Activated naive CD4-positive, alpha-beta T cell treated with anti-CD3 and anti-CD28 coated beads for 36 hours (primary cell): ENCODE data around the gene SLC30A9. TPM values are rescaled to one million over a fixed set of nuclear protein-coding genes. Genes with fewer than 3 reads are reported as not detected.

Experiments
- CTCF ChIA-PET: fragments of 350-600 bp; sonication (Branson Sonifier 250); formaldehyde crosslinking; loops from one replicate; lab custom pipeline; 2021; ENCODE audit warnings: antibody characterized with exemption; lab: Charles Lee
- DNase-seq: peaks from one replicate; pipeline ENCODE4 v3.0.0-alpha.2; 2020
- H3K27ac Mint-ChIP-seq: one replicate; pipeline ENCODE4 v1.8.0; 2021; ENCODE audit warnings: mild to moderate bottlenecking, mixed read lengths
- H3K27me3 Mint-ChIP-seq: one replicate; pipeline ENCODE4 v1.8.0; 2021; ENCODE audit warnings: low read depth, mixed read lengths
- H3K36me3 Mint-ChIP-seq: one replicate; pipeline ENCODE4 v1.8.0; 2021; ENCODE audit warnings: low read depth, mixed read lengths
- H3K4me1 Mint-ChIP-seq: one replicate; pipeline ENCODE4 v1.8.0; 2021; ENCODE audit warnings: low read depth, mixed read lengths
- H3K4me3 Mint-ChIP-seq: one replicate; pipeline ENCODE4 v1.8.0; 2021; ENCODE audit warnings: mild to moderate bottlenecking, moderate library complexity, mixed read lengths
- H3K9me3 Mint-ChIP-seq: one replicate; pipeline ENCODE4 v1.8.0; 2021; ENCODE audit warnings: mixed read lengths
- intact Hi-C: fragments of 100-400 bp; cut with micrococcal nuclease; formaldehyde crosslinking; loops from one replicate; pipeline ENCODE4 v1.15.1; 2023
- total RNA-seq, 2 experiments: library from RNA; stranded (reverse); gene quantifications; one replicate each; pipeline ENCODE4 v1.2.3, GENCODE V29; 2021

SLC30A9 gene
- total RNA-seq, 2 experiments from 2014 or later = 36.2 to 36.3 TPM

DNA sequence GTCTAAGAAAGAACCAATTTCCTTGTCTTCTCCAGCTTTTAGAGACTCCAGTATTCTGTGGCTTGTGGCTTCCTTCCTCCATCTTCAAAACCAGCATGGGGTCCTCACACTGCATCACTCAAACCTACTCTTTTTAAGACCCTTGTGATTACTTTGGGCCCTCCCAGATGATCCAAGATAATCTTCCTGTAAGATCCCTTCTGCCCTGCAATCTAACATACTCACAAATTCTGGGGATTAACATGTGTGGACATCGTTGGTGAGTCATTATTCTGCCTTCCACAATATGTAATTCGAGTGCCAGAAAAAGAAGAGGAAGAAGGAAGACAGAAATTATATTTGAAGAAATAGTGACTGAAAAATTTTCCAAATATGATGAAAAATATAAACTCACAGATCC, 114.2 kb downstream of the SLC30A9 start:
- intact Hi-C loops = no loop called here
- H3K4me3 Mint-ChIP-seq = no peak overlapping the region
- peaks cover 7% of the 10 kb centered on the region for H3K9me3 Mint-ChIP-seq
- no peak overlapping the region for H3K27ac Mint-ChIP-seq
- H3K36me3 Mint-ChIP-seq = no peaks in the 10 kb centered on the region
- CTCF ChIA-PET = no interaction called here
- peaks cover 6% of the 10 kb centered on the region for H3K27me3 Mint-ChIP-seq
- DNase-seq = no peak
- no peaks in the 10 kb centered on the region for H3K4me1 Mint-ChIP-seq

DNA sequence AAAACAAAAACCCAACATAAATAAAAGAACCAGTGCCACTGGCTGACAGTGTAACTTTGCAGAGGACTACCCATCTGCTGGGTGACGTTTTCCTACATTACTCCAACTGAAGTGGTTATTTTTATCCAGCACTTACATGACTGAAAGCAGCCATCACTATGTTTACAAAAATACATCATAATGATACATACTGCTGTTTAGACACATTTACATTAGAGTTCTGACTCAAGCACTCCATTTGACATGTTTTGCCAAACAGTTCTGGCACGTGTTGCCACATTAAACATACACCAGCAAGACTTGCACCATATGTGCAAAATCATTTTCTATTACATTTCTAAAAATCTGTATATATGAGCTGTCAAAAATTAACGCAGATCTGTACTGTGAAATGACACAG, 122.5 kb downstream of the SLC30A9 start:
- H3K27ac Mint-ChIP-seq = no peak overlapping the region
- H3K4me3 Mint-ChIP-seq = no peak overlapping the region
- no peak for DNase-seq
- intact Hi-C loops = no loop called here
- H3K36me3 Mint-ChIP-seq = no peaks in the 10 kb centered on the region
- H3K27me3 Mint-ChIP-seq = peaks cover 16% of the 10 kb centered on the region
- no peaks in the 10 kb centered on the region for H3K4me1 Mint-ChIP-seq
- CTCF ChIA-PET = interaction anchor here (0.6 kb wide), 1 partner anchor 51 kb away, joined by 5 read pairs; no protein-coding TSS in a partner anchor
- no peaks in the 10 kb centered on the region for H3K9me3 Mint-ChIP-seq

DNA sequence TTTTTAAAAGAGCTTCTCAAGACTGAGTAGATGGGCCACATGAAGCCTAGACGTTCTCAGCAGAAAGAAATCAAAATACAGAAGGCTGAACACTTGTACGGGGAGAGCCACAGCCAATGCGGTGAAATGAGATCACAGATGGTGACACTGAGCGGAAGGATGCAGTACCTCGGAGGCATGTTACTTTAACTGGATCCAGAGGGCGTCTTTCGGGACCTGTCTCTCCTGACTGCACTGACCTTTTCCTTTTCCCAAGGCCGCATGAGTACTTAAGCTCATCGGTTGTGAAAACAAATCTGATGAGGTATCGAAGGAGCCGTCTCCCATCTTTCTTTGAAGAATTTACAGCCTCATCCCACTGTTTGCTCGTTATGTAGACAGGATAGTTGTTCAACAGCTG, 129.6 kb downstream of the SLC30A9 start:
- DNase-seq = no peak
- Mint-ChIP-seq H3K4me3 (no peak overlapping the region), H3K27ac (no peak overlapping the region), H3K27me3 (peaks cover 13% of the 10 kb centered on the region), H3K36me3 (no peaks in the 10 kb centered on the region), H3K4me1 (no peaks in the 10 kb centered on the region), H3K9me3 (no peaks in the 10 kb centered on the region)
- CTCF ChIA-PET = interaction anchor here (0.6 kb wide), 1 partner anchor 103 kb away, joined by 5 read pairs; no protein-coding TSS in a partner anchor
- intact Hi-C loops = no loop called here

DNA sequence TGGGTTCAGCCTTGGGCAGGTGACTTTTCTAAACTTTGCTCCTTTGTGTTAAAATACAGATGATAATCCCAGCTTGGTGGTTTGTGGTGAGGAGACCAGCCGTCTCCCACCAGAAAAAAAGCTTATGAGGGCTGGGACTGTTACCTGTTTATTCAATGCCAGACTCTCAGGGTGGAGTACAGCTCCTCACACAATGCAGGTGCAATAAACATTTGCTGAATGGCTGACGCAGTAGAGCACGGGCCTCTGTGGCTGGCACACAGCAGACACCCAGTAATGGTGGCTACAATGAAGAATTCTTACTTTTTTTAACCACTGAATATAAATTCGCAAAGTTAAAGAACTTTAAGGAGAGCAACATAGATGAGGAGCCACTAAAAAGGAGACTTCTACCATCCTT, 131.9 kb downstream of the SLC30A9 start:
- CTCF ChIA-PET = no interaction called here
- H3K4me1 Mint-ChIP-seq = no peaks in the 10 kb centered on the region
- H3K9me3 Mint-ChIP-seq = no peaks in the 10 kb centered on the region
- intact Hi-C loops = no loop called here
- no peaks in the 10 kb centered on the region for H3K36me3 Mint-ChIP-seq
- DNase-seq = no peak
- H3K27ac Mint-ChIP-seq = no peak overlapping the region
- H3K27me3 Mint-ChIP-seq = peaks cover 8% of the 10 kb centered on the region
- H3K4me3 Mint-ChIP-seq = no peak overlapping the region

DNA sequence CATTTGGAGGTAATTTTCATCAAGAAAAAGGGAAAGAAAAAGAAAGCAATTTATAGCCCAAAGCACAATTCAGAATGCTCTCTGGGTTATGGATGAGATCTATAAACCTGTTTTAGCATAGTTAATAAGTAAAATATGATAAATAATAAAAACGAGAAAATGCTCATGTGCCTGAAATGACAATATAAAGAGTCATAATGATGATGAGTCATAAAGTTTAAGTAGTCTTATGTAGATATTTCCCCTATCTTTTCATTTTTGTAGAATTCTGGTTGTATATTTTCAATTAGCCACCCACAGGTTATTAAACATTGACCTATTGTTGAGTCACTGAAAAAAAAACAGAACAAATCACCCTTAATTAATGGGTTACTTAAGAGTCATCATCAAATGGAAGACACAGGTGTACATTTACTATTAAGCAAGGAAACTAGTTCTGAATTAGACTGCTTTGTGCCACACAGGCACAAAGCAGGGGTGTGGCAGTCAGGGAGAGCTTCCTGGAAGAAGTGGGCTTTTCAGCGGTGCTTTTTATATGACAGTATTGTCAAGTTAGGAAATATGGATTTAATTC, 132.8 kb downstream of the SLC30A9 start:
- Mint-ChIP-seq H3K9me3 (no peaks in the 10 kb centered on the region), H3K36me3 (no peaks in the 10 kb centered on the region), H3K4me3 (no peak overlapping the region), H3K27me3 (peaks cover 13% of the 10 kb centered on the region), H3K27ac (no peak overlapping the region), H3K4me1 (no peaks in the 10 kb centered on the region)
- CTCF ChIA-PET = no interaction called here
- intact Hi-C loops = no loop called here
- no peak for DNase-seq

DNA sequence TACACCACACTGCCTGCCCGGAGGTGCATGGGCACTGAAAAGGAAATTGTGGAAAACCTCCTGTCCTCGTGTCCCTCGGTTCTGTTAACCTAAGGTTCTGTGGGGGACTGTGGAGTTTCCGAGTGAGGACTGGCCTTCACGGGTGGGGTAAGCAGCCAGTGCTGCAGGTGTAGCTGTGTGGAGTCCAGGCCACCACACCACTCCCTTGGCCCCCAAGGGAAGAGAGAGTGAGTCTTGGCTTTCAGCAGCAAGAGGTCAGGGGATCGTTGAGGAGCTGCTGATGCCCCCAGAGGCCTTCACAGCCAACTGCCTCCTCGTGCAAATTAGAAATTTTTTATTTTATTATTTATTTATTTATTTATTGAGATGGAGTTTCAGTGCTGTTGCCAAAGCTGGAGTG, 141.8 kb downstream of the SLC30A9 start:
- no peak overlapping the region for H3K4me3 Mint-ChIP-seq
- intact Hi-C loops = no loop called here
- no peak overlapping the region for H3K27ac Mint-ChIP-seq
- no peaks in the 10 kb centered on the region for H3K4me1 Mint-ChIP-seq
- H3K36me3 Mint-ChIP-seq = no peaks in the 10 kb centered on the region
- H3K27me3 Mint-ChIP-seq = peaks cover 9% of the 10 kb centered on the region
- CTCF ChIA-PET = no interaction called here
- no peak for DNase-seq
- peaks cover 2% of the 10 kb centered on the region for H3K9me3 Mint-ChIP-seq

DNA sequence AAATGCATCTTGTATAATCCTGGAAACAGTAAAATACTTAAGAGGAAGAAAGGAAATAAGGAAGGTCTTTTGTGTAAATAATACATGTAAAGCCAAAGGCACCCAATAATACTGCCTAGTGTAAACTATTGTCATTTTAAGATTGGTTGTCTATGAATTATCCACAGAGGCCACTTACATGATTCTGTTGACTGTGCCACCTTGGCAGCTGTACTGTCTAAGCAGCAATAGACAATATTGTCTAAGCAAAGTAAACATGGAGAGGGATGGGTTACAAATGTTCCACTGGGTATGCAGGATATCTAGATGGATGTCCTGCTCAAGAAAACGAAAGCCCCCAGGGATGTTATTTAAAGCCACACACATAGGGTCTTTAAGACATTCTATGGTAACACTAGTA, 142.7 kb downstream of the SLC30A9 start:
- H3K4me3 Mint-ChIP-seq = no peak overlapping the region
- H3K4me1 Mint-ChIP-seq = no peaks in the 10 kb centered on the region
- H3K27me3 Mint-ChIP-seq = peaks cover 7% of the 10 kb centered on the region
- H3K9me3 Mint-ChIP-seq = peaks cover 2% of the 10 kb centered on the region
- intact Hi-C loops = no loop called here
- no peaks in the 10 kb centered on the region for H3K36me3 Mint-ChIP-seq
- CTCF ChIA-PET = no interaction called here
- no peak overlapping the region for H3K27ac Mint-ChIP-seq
- DNase-seq = no peak

DNA sequence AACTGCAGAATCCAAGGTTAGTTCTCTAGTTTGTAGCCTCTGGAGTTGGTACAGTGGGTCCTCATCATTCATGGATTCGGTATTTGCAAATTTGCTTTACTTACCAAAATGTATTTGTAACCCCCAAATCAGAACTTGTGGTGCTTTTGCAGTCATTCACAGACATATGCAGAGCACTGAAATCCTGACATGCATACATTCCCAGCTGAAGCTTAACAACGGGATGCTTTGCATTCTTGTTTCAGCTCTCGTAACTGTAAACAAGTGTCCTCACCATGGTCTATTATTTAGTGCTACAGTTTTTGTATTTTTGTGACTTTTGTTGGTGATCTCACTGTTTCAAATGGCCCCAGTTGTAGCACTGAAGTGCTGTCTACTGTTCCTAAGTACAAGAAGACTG, 146.0 kb downstream of the SLC30A9 start:
- Mint-ChIP-seq H3K27me3 (peaks cover 12% of the 10 kb centered on the region), H3K27ac (no peak overlapping the region), H3K9me3 (no peaks in the 10 kb centered on the region), H3K4me3 (no peak overlapping the region), H3K4me1 (no peaks in the 10 kb centered on the region), H3K36me3 (no peaks in the 10 kb centered on the region)
- CTCF ChIA-PET = no interaction called here
- intact Hi-C loops = no loop called here
- DNase-seq = no peak

Other genes with a start within 250 kb of the SLC30A9 start
- gene PHOX2B, start 241.8 kb upstream of the SLC30A9 start, total RNA-seq = not detected
- gene TMEM33, start 55.1 kb upstream of the SLC30A9 start, total RNA-seq = 10 to 100 TPM; 33.9 to 34.6 TPM
- gene DCAF4L1, start 8.8 kb upstream of the SLC30A9 start, total RNA-seq = under 1 TPM; 0.12 TPM
- gene BEND4, start 162.1 kb downstream of the SLC30A9 start, total RNA-seq = under 1 TPM; 0.20 to 0.26 TPM